Inferior parietal cortex (tissue), 1 donor: ENCODE results near the gene SLC26A6.

Experiments used
- DNase-seq: peaks from one replicate; pipeline ENCODE4 v3.0.0-alpha.2; 2016; ENCODE audit errors: extremely low spot score

Gene SLC26A6

DNA sequence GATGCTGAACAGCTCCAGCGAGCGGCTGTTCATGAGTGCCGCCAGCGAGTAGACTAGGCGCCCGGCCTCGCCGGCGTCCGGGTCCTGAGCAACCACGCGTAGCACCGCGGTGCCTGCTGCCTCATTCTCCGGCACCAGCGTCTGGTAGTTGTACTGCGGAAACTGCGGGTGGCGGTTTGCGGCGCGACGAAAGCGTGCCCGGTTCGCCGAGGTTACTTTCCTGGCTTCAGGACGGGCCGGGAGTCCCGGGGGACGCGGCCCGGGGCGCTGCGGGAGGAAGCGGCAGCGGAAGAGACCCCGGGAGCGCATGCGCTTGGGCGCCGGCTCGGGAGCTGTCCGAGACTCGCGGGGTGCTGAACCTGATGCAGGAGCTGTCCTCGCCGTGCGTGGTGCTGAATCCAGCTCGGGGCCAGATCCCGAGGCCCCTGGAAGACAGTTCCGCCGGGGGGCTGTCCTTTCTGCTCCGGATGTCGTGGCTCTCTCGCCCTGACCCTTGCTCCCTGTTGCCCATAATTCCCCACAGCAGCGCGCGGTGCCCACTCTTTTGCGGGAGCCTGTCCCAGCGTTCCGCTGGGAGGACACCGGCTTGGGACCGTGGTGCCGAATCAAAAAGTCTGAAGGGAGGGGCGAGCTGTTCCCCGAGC lies 26.4 kb upstream of the SLC26A6 start:
- peak; percentile 47 for DNase-seq

DNA sequence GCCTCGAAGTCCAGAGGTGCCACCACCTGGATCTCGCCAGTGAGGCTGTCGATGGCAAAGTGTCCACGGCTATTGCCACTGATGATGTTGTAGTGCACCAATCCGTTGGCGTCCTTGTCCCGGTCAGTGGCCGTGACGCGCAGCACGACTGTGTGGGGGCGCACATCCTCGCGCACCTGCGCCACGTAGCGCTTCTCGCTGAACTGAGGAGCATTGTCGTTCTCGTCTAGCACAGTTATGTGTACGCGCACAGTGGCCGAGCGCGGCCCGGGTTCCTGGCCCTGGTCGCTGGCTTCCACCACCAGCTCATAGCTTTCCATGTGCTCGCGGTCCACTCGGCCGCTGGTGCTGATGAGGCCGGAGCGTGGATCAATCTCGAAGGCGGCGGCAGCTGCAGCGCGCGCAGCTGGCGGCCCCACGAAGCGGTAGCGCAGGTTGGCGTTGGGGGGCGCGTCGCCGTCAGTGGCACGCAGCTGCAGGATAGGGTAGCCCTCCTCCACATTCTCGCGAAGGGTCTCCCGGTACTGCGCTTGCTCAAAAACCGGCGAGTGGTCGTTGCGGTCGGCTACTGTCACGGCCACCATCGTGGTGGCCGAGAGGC lies 25.6 kb upstream of the SLC26A6 start:
- no peak for DNase-seq

- no peak for DNase-seq
Observed at GRCh38 chr3:48656841-48657281, 21.6 kb upstream of the SLC26A6 start.

GRCh38 chr3:48656061-48656840 lies 21.0 kb upstream of the SLC26A6 start:
- no peak for DNase-seq

DNA sequence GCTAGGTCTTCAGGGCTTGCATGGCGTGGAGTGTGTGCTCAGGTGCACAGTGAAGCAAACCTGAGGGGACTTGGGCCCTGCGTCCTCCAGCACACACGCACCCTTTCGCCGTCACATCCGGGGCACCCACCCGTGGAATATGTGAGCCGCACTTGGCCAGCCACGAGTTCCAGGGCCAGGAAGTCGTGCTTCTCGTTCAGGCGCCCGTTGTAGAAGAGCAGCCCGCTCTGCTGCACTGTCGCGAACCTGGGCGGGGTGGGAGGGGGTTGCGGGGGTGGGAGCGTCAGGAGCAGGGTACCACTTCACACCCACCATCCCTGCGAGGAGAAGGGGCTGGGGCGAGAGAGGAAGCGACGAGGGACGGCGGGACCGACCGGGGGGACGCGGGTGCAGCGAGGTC lies 20.3 kb upstream of the SLC26A6 start:
- DNase-seq: no peak

DNA sequence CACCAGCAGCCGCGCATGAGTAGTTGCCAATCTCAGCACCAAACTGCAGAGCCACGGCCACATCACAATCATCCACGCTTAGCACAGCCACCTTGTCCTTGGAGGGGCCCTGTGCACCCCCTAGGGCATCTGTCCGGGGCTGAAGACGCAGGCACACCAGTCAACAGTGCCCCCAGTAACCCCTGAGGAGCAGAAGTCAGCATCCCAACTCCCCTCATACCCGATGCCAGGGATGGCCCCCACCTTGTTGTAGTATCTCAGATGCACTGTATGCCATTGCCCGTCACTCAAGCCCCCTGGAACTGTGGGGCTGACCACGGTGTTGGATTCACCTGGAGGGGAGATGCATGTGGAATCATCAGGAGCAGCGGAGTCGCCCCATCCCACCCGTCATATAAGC lies 19.8 kb upstream of the SLC26A6 start:
- no peak for DNase-seq

DNA sequence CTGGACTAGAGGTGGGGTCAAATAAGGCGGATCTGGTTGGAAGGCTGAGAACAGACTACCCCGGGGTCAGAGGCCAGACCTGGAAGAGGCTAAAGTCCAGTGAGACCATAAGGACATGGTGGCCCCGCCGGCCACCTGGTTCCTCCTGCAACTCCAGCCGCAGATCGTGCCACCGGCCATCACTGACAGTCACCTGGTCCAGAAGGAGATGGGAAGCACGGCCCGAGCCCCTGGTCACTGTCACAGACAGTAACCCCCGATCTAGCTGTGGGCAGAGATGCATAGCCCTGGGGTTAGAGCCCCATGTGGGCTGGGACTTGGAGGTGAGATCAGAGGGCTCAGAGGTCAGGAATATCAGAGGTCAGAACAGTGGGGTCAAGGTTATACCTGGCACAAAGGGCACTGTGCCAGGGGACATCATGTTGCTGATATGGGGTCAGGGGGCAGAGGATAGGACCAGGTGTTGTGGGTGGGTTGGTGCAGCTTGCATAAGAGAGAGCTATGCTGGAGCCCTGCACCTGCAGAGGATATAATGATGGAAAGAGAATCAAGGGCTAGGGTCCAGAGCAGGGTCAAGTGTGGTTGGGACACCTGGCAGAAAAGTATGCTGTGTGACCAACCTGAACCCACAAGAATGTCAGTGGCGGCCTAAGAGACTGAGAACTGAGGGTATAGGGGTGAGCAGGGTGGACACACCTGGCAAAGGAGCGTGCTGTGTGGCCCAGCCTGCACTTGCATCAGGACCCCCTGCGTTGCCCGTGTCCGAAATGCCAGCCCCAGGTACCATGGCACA lies 17.9 kb upstream of the SLC26A6 start:
- no peak for DNase-seq

- DNase-seq: no peak
Observed at GRCh38 chr3:48651771-48652170, 16.5 kb upstream of the SLC26A6 start.

GRCh38 chr3:48650723-48651122 lies 15.5 kb upstream of the SLC26A6 start:
- DNase-seq: no peak

- DNase-seq: no peak
Observed at GRCh38 chr3:48648188-48648850, 13.1 kb upstream of the SLC26A6 start.

DNA sequence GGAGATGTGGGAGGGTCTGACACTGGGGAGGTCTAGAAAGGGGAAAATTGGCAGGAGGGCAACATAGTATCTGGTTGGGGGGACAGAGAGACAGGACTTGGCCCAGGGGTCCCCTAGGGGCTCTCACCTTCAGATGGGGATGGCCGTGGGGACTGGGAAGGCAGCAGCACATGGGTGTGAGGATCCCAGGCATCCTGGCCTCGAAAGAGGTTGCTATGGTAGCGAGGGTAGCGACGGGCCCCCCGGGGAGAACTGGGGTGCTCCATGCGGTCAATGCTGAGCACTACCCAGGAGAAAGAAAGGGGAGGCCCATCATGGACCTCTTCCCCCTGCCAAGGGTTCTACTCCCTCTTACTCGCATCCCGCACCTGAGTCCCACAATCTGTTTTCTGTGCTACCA lies 12.5 kb upstream of the SLC26A6 start:
- no peak for DNase-seq

GRCh38 chr3:48644898-48645760 lies 9.9 kb upstream of the SLC26A6 start:
- DNase-seq: no peak

GRCh38 chr3:48642605-48643004 lies 7.3 kb upstream of the SLC26A6 start:
- DNase-seq: no peak

DNA sequence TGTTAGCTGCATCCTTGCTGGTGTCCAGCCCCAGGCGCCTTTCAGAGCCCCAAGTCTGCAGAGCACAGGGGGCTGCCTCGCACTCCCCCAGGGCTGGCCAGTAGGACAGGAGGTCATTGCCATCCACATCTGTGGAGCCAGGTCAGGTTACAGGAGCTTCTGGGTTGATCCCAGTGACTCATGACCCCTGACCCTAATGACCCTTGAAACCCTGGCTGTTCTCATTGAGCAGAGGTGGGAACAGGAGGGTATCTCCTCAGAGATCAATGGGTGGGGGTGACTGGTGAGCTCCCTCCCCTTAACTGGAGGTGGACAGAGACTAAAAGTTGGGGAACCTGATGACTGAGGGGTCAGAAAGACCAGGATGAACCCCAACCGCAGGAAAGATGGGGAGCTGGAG lies 6.1 kb upstream of the SLC26A6 start:
- no peak for DNase-seq

GRCh38 chr3:48639944-48640606 lies 4.8 kb upstream of the SLC26A6 start:
- no peak for DNase-seq

- no peak for DNase-seq
Observed at GRCh38 chr3:48637305-48637704, 2.0 kb upstream of the SLC26A6 start.

GRCh38 chr3:48636149-48636655 lies 941 bp upstream of the SLC26A6 start:
- DNase-seq: no peak

DNA sequence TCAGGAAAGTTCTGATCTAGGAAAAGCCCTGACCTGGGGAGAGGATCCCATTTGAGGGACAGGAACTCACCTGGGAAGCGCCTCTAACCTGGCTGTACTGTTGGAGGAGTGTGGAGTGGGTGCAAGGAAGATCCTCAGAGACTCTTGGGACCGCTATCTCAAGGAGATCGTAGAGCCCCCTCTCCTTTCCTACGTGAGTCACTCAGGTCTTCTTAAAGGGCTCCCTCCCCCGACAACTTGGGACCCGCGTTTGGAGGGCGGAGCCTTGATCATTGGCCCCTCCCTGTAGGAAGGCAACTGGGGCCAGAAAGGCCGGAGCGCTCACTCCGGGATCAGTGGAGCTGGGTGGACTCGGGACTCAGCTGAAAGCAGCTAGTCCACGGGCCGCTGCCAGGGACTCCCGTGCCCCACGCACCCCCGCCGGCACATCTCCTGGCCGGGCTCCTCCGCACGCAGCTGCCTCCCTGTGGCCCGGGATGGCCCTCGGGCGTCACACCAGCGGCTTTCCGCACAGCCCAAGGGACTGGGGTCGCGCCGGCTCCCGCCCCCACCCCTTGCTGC lies 520 bp downstream of the SLC26A6 start:
- peak; percentile 15 for DNase-seq

GRCh38 chr3:48633743-48634142 lies 1.5 kb downstream of the SLC26A6 start:
- no peak for DNase-seq

DNA sequence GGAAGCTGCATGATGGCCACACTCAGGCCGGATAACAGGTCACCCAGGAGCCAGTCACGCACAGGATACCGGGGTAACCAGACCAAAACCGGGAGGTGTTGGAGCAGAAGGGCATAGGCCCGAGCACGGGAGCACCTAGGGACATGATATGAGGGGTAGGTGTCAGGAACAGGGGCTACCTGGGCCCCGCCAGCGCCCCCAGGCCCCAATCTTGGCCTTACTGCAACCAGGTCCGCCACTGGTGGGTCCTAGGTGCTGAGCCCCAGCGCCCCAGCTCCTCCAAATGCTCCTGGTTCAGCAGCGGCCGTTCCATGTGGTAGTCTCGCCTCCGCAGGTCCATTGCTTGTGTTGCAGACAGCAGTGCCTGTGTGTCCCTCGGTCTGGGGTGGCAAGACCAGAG lies 2.0 kb downstream of the SLC26A6 start:
- DNase-seq: no peak
